Measurements from ENCODE around the gene ATP23.

- TF ChIP-seq, protein P1, sequence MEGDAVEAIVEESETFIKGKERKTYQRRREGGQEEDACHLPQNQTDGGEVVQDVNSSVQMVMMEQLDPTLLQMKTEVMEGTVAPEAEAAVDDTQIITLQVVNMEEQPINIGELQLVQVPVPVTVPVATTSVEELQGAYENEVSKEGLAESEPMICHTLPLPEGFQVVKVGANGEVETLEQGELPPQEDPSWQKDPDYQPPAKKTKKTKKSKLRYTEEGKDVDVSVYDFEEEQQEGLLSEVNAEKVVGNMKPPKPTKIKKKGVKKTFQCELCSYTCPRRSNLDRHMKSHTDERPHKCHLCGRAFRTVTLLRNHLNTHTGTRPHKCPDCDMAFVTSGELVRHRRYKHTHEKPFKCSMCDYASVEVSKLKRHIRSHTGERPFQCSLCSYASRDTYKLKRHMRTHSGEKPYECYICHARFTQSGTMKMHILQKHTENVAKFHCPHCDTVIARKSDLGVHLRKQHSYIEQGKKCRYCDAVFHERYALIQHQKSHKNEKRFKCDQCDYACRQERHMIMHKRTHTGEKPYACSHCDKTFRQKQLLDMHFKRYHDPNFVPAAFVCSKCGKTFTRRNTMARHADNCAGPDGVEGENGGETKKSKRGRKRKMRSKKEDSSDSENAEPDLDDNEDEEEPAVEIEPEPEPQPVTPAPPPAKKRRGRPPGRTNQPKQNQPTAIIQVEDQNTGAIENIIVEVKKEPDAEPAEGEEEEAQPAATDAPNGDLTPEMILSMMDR (IDR thresholded peaks at IDR 0.05), result no peak
- TF ChIP-seq ELF1 (IDR thresholded peaks at IDR 0.05), result no peak
- TF ChIP-seq FOXJ3 (CRISPR knock-in tag; IDR thresholded peaks at IDR 0.05), result no peak
- no peak for TF ChIP-seq RAD21 (IDR thresholded peaks at IDR 0.05; ENCODE audit: low read length)
- no peak for TF ChIP-seq FOXM1 (IDR thresholded peaks at IDR 0.05; ENCODE audit: low read depth)
- TF ChIP-seq, protein P2, sequence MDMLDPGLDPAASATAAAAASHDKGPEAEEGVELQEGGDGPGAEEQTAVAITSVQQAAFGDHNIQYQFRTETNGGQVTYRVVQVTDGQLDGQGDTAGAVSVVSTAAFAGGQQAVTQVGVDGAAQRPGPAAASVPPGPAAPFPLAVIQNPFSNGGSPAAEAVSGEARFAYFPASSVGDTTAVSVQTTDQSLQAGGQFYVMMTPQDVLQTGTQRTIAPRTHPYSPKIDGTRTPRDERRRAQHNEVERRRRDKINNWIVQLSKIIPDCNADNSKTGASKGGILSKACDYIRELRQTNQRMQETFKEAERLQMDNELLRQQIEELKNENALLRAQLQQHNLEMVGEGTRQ (IDR thresholded peaks at IDR 0.05; ENCODE audit: borderline replicate concordance, low read depth, low read length), result no peak
- TF ChIP-seq POLR2AphosphoS5 (IDR thresholded peaks at IDR 0.05; ENCODE audit: low read depth, low read length), result no peak
- TF ChIP-seq EZH2phosphoT487 (IDR thresholded peaks at IDR 0.05; ENCODE audit: borderline replicate concordance, low read depth), result no peak
- TF ChIP-seq CHD2 (IDR thresholded peaks at IDR 0.05; ENCODE audit: low read length, partially characterized antibody), result no peak
- TF ChIP-seq TAF1 (IDR thresholded peaks at IDR 0.05; ENCODE audit: borderline replicate concordance, low read depth, low read length), result no peak
- TF ChIP-seq RFX5 (IDR thresholded peaks at IDR 0.05; ENCODE audit: low read length), result no peak
- no peak for TF ChIP-seq RCOR1 (IDR thresholded peaks at IDR 0.05; ENCODE audit: low read length)
- no peak for TF ChIP-seq YY1 (IDR thresholded peaks at IDR 0.05; ENCODE audit: low read depth)
- no peak for TF ChIP-seq GABPA (IDR thresholded peaks at IDR 0.05; ENCODE audit: low read depth)
Observed at GRCh38 chr12:57904426-57904825, 36.9 kb upstream of the ATP23 start.
